ENCODE data around the gene PRKCH. TPM values are rescaled to one million over a fixed set of nuclear protein-coding genes. Genes with fewer than 3 reads are reported as not detected.

PRKCH gene
- total and polyA plus RNA-seq, 2 donors from 2014 or later = 8.3 to 47.0 TPM

DNA sequence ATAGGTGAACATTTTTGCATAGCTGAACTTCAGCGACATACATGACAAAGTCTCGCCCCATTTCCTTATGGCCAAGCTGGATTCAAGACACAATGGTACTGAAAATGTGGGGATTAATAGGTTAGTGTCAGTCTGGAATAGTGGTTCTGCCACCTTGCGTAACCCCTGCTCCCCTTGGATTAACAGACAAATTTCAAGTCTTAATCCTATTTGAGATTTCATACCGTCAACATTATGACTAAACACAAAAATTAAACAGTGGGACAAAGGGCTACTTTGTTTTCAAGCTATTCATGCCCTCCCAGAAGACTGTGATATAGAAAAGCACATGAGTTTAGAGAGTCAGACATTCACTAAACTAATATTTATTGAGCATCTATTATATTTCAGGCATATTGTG, 235.1 kb downstream of the PRKCH start:
- H3K36me3 ChIP-seq (ENCODE audit: control insufficient read depth in 2 of 3, insufficient read depth in 3 of 3, low read length in 3 of 3) = no peaks in the 10 kb centered on the region
- H3K27me3 ChIP-seq (ENCODE audit: control insufficient read depth, insufficient read depth, low read length) = no peaks in the 10 kb centered on the region
- no peak overlapping the region for H3K27ac ChIP-seq (ENCODE audit: low read depth in 2 of 2, low read length in 2 of 2)
- no peak for FAIRE-seq
- no peak overlapping the region for H3K4me3 ChIP-seq (ENCODE audit: low read length in 3 of 3)
- intact Hi-C loops (cut with DNase I) = no loop called here
- no peaks in the 10 kb centered on the region for H3K9me3 ChIP-seq (ENCODE audit: control insufficient read depth in 2 of 3, insufficient read depth in 1 of 3, low read length in 3 of 3)
- H3K9ac ChIP-seq (ENCODE audit: low read length in 3 of 3) = no peak overlapping the region
- H3K4me1 ChIP-seq (ENCODE audit: control insufficient read depth in 2 of 3, insufficient read depth in 2 of 3, low read depth in 1 of 3, low read length in 3 of 3) = peaks cover 0 to 33% (median 28%) of the 10 kb centered on the region in 3 donors
- DNase-seq = no peak
- TF ChIP-seq CTCF (IDR thresholded peaks at IDR 0.05; ENCODE audit: borderline replicate concordance, extremely low read depth, insufficient read depth) = no peak

GRCh38 chr14:61557262-61557661, 235.9 kb downstream of the PRKCH start:
- intact Hi-C loops (cut with DNase I) = no loop called here
- FAIRE-seq = no peak
- Histone ChIP-seq H3K27me3 (ENCODE audit: control insufficient read depth, insufficient read depth, low read length) (no peaks in the 10 kb centered on the region), H3K4me3 (ENCODE audit: low read length in 3 of 3) (no peak overlapping the region), H3K27ac (ENCODE audit: low read depth in 2 of 2, low read length in 2 of 2) (no peak overlapping the region), H3K36me3 (ENCODE audit: control insufficient read depth in 2 of 3, insufficient read depth in 3 of 3, low read length in 3 of 3) (no peaks in the 10 kb centered on the region), H3K9ac (ENCODE audit: low read length in 3 of 3) (no peak overlapping the region), H3K4me1 (ENCODE audit: control insufficient read depth in 2 of 3, insufficient read depth in 2 of 3, low read depth in 1 of 3, low read length in 3 of 3) (peaks cover 0 to 39% (median 31%) of the 10 kb centered on the region in 3 donors), H3K9me3 (ENCODE audit: control insufficient read depth in 2 of 3, insufficient read depth in 1 of 3, low read length in 3 of 3) (no peaks in the 10 kb centered on the region)
- DNase-seq = no peak
- no peak for TF ChIP-seq CTCF (IDR thresholded peaks at IDR 0.05; ENCODE audit: borderline replicate concordance, extremely low read depth, insufficient read depth)

- H3K9me3 ChIP-seq (ENCODE audit: control insufficient read depth in 2 of 3, insufficient read depth in 1 of 3, low read length in 3 of 3) = no peaks in the 10 kb centered on the region
- H3K4me1 ChIP-seq (ENCODE audit: control insufficient read depth in 2 of 3, insufficient read depth in 2 of 3, low read depth in 1 of 3, low read length in 3 of 3) = peaks cover 3 to 39% (median 33%) of the 10 kb centered on the region in 3 donors
- DNase-seq (no peak), FAIRE-seq (no peak)
- H3K9ac ChIP-seq (ENCODE audit: low read length in 3 of 3) = peak overlapping the region in 1 of 3 donors; percentile 17
- intact Hi-C loops (cut with DNase I) = no loop called here
- H3K36me3 ChIP-seq (ENCODE audit: control insufficient read depth in 2 of 3, insufficient read depth in 3 of 3, low read length in 3 of 3) = no peaks in the 10 kb centered on the region
- TF ChIP-seq CTCF (IDR thresholded peaks at IDR 0.05; ENCODE audit: borderline replicate concordance, extremely low read depth, insufficient read depth) = no peak
- no peaks in the 10 kb centered on the region for H3K27me3 ChIP-seq (ENCODE audit: control insufficient read depth, insufficient read depth, low read length)
- peak overlapping the region in 1 of 2 donors; percentile 89 for H3K27ac ChIP-seq (ENCODE audit: low read depth in 2 of 2, low read length in 2 of 2)
- no peak overlapping the region for H3K4me3 ChIP-seq (ENCODE audit: low read length in 3 of 3)
Measured at GRCh38 chr14:61557854-61558253, 236.5 kb downstream of the PRKCH start.

DNA sequence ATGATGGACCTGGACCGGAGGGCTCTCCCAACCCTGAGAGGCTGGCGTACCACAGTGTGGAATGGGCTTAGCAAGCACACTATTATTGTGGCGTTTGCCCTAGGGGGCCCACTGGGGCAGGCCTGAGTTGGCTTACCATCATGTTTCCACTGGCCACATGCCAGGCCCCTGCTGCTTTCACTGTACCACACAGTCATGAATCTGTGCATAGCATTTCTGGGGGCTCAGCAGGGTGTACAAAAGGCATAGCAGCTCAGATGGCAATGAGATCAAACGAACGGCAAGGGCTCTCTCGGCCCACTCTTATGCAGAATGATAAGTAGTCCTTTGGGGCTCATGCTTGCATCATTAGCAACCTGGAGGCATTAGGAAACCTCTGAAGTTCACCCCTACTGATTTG, 236.9 kb downstream of the PRKCH start:
- Histone ChIP-seq H3K36me3 (ENCODE audit: control insufficient read depth in 2 of 3, insufficient read depth in 3 of 3, low read length in 3 of 3) (no peaks in the 10 kb centered on the region), H3K9ac (ENCODE audit: low read length in 3 of 3) (peak overlapping the region in 1 of 3 donors; percentile 17), H3K27me3 (ENCODE audit: control insufficient read depth, insufficient read depth, low read length) (no peaks in the 10 kb centered on the region), H3K27ac (ENCODE audit: low read depth in 2 of 2, low read length in 2 of 2) (peak overlapping the region in 1 of 2 donors; percentile 89), H3K4me3 (ENCODE audit: low read length in 3 of 3) (no peak overlapping the region), H3K4me1 (ENCODE audit: control insufficient read depth in 2 of 3, insufficient read depth in 2 of 3, low read depth in 1 of 3, low read length in 3 of 3) (peaks cover 3 to 40% (median 34%) of the 10 kb centered on the region in 3 donors), H3K9me3 (ENCODE audit: control insufficient read depth in 2 of 3, insufficient read depth in 1 of 3, low read length in 3 of 3) (no peaks in the 10 kb centered on the region)
- intact Hi-C loops (cut with DNase I) = no loop called here
- FAIRE-seq (no peak), DNase-seq (no peak)
- TF ChIP-seq CTCF (IDR thresholded peaks at IDR 0.05; ENCODE audit: borderline replicate concordance, extremely low read depth, insufficient read depth) = no peak

Data from kidney (tissue), 14 donors.